SW 1271 (cell line): ENCODE results near the gene CD163L1.
"Not testable (repeated sequence)": the region's sequence is repeated elsewhere in the genome, so short reads cannot be mapped to it uniquely, and the experiment has no call there.

Source experiments
- DNase-seq, 2 experiments: peaks; one replicate each; lab custom pipeline; 2025; lab: John Stamatoyannopoulos, UW

Gene CD163L1

GRCh38 chr12:7444076-7444475, at the start of gene CD163L1:
Gene CD163L1, minus strand, starts transcription at chr12:7444153. Its CDS starts 26 bp downstream, at chr12:7444127.
- DNase-seq = no peak

- DNase-seq = no peak
These were observed 49.1 kb upstream of the CD163L1 start for GRCh38 chr12:7493006-7493405.

GRCh38 chr12:7486512-7486911, 42.6 kb upstream of the CD163L1 start:
- DNase-seq = no peak

DNA sequence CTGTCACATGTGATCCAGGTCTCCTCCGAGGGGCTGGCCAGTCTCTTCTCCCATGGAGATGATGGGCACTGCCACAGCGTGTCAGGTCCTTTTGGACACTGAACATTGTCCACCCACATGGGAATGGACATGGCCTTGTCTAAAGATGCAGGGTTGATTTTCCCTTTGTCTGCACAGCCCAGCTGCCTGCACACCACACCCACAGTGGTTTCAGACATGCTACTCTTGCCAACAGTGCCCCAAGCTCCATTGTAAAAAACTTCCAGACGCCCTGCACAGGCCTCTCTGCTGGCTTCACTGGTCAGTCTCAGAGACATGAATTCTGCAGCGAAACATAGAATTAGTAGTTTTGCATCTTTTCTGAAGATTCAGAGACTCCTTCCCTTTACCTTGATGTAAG, 41.1 kb upstream of the CD163L1 start:
- no peak for DNase-seq

DNA sequence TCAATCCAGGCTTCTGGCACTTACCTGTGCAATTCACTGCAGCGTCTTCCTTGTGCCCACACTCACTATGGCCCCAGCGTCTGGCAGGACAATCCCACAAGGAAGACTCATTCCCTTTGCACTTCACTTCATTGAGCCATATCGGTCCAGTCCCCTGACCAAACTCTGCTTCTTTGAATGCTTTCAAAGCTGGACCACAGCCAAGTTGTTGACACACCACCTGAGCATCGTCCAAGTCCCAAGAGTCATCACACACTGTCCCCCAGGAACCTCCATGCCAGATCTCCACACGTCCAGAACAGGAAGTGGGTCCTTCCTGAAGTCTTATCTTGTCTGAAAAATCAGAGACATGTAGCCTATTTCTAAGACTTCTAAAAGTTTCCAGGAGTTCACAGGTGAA, 39.4 kb upstream of the CD163L1 start:
- DNase-seq = no peak

- no peak for DNase-seq
These were observed 35.8 kb upstream of the CD163L1 start for GRCh38 chr12:7479771-7480170.

DNA sequence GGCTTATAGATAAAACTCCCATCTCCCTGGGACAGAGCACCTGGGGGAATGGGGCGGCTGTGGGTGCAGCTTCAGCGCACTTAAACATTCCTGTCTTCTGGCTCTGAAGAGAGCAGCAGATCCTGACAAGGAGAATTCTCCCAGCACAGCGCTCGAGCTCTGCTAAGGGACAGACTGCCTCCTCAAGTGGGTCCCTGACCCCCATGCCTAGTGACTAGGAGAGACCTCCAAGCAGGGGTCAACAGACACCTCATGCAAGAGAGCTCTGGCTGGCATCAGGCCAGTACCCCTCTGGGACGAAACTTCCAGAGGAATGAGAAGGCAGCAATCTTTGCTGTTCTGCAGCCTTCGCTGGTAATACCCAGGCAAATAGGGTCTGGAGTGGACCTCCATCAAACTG, 28.1 kb upstream of the CD163L1 start:
- DNase-seq = no peak

GRCh38 chr12:7460375-7461259, 16.7 kb upstream of the CD163L1 start:
- peak; percentile 18 to 61 for DNase-seq

- no peak for DNase-seq
These were observed 16.0 kb upstream of the CD163L1 start for GRCh38 chr12:7459973-7460372.

GRCh38 chr12:7451756-7452155, 7.8 kb upstream of the CD163L1 start:
- no peak for DNase-seq

- DNase-seq = no peak
These were observed 6.7 kb upstream of the CD163L1 start for GRCh38 chr12:7450667-7451066.

GRCh38 chr12:7448099-7448498, 4.1 kb upstream of the CD163L1 start:
- no peak for DNase-seq

DNA sequence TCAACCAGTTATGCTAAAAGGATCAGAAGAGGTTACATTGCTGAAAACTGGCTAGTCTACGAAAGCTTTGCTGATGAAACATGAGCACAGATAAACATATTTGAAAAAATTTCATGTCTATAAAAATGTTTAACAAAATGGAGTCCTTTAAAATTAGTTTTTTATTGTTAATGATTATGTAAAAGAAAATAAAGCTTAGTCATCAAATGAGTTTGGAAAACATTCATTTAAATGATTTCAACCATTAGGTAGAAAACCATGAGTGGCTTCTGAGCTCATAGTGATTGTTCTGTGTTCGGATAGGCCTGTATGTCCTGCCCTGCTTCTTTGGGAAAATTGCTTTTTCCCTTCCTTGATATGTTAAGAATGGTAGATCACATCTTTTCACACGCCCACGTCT, 584 bp upstream of the CD163L1 start:
- DNase-seq = no peak

GRCh38 chr12:7441216-7441615, 2.7 kb downstream of the CD163L1 start:
- no peak for DNase-seq

DNA sequence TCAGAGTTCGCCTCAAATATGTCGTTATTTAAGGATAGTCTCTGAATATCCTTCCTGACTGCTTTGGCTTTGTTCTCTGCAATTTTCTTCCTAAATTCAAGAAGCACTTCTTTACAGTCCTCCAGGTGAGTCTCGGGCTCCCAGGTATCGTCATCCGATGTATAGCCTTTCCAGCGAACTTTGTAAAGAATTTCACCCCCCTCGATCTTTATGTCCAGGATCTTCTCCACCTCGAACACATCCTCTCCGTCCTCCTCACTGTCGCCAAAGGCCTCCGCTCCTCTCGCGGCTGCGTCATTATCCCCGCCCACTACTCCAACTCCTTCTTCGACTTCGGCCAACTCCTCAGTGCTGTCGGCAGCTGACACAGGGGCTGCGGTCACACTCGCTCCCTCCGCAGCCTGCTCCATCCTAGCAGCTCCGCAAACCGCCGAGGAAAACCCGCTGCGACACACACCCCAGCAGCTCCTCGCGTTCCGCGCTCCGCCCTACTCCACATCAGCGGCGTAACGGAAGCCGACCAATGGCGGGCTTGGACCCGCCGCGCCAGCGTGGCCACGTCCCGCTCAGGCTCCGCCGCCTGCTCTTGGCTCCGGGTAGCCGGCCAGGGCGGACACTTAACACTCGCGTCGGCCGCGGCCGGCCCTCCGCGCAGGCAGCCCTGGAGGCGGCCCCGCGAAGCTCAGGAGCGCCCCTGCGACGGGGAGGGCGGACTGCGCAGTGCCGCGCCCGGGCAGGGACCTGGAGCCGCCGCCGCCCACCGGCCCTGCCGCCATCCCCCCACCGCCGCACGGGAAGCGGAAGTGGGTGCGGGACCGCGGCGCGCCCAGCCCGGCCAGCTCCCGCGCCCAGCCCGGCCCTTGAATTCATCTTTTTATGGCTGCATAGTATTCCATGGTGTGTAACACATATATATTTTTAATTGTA, 4.1 kb downstream of the CD163L1 start:
- peak; percentile 42 to 75 for DNase-seq

- peak in 1 of 2 experiments; percentile 23 for DNase-seq
These were observed 5.5 kb downstream of the CD163L1 start for GRCh38 chr12:7438291-7438995.

DNA sequence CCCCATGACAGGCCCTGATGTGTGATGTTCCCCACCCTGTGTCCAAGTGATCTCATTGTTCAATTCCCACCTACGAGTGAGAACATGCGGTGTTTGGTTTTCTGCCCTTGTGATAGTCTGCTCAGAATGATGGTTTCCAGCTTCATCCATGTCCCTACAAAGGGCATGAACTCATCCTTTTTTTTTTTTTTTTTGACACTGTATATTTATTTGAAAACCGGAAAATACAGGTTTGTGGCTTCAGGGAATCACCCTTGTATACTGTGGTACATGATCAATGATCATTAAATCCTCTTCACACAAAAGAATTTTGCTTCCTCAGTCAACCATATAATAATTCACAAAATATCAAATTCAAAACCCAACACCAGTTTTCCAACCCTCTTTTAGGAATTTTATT, 6.5 kb downstream of the CD163L1 start:
- not testable (repeated sequence) for DNase-seq

DNA sequence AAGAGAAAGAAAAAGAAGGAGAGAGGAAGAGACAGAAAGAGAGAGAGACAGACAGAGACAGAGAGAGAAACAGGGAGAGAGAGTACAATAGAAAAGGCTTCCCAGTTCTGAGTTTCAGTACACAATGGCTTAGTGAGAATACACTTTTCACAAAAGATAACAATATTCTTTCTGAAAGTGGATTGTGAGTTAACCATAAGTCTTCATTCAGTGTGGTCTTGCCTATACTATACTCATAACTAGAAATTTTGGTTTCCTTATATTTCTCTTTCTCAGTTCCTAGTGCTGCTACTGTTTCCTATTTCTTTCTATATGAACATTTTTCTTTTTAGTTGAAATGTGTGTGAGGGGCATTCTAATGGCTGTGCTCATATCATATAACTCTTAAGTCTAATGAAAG, 9.3 kb downstream of the CD163L1 start:
- no peak for DNase-seq

GRCh38 chr12:7433276-7433822, 10.6 kb downstream of the CD163L1 start:
- DNase-seq = peak; percentile 79 to 85

- peak in 1 of 2 experiments; percentile 40 for DNase-seq
These were observed 11.8 kb downstream of the CD163L1 start for GRCh38 chr12:7431993-7432685.

GRCh38 chr12:7411343-7411742, 32.6 kb downstream of the CD163L1 start:
- no peak for DNase-seq
